ENCODE data around the gene CTCF.

DNA sequence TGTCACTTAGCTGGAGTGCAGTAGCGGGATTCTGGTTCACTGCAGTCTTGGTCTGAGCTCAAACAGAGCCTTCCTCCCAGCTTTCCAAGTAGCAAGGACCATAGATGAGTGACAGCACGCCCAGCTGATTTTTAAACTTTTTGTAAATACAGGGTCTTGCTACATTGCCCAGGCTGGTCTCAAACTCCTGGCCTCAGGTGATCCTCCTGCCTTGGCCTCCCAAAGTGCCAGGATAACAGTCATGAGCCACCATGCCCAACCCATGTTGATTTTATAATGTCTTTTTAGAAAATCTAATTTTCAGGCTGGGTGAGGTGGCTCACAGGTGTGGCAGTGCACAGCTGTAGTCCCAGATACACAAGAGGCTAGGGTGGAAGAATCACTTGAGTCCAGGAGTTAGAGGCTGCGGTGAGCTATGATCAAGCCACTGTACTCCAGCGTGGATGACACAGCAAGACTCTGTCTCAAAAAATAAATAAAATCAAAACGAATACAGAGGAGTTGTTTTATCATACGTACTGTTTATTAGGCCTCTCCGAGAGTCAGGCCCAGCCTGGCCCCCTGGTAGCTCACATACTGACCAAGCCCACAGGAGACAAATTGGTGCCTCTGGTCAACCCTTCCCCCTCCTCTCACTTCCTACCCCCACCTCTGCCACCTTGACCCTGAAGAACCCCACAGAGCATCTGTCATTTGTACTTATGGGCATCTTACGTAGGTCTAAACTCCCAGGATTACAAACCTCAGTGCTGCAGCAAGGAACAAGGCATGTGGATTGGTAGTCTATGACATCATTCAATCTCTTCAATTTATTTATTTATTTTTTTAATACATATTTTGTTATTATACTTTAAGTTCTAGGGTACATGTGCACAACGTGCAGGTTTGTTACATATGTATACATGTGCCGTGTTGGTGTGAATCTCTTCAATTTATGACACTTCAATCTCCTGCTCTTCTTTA lies 117.9 kb downstream of the CTCF start:
- no peak for TF ChIP-seq CTCF (IDR thresholded peaks at IDR 0.05; ENCODE audit: extremely low read depth in 1 of 2, insufficient read depth in 1 of 2, low read depth in 1 of 2, low read length in 2 of 2)
- TF ChIP-seq POLR2A (IDR thresholded peaks at IDR 0.05; ENCODE audit: low read depth, low read length) = no peak
- no peak for TF ChIP-seq POLR2AphosphoS5 (IDR thresholded peaks at IDR 0.05; ENCODE audit: insufficient read depth, low read depth, low read length)
- TF ChIP-seq EZH2 (IDR thresholded peaks at IDR 0.05; ENCODE audit: borderline replicate concordance, low read depth, low read length, severe bottlenecking) = no peak
- TF ChIP-seq MAX (IDR thresholded peaks at IDR 0.05; ENCODE audit: insufficient read depth, insufficient read length) = no peak
- TF ChIP-seq MYC (IDR thresholded peaks at IDR 0.05; ENCODE audit: low read depth, low read length) = no peak
- TF ChIP-seq JUN (IDR thresholded peaks at IDR 0.05; ENCODE audit: borderline replicate concordance, insufficient read depth, insufficient read length, low read depth) = no peak
- no peak for TF ChIP-seq GATA2 (IDR thresholded peaks at IDR 0.05; ENCODE audit: insufficient read depth, insufficient read length, low read depth, low read length)
- no peak for TF ChIP-seq FOS (IDR thresholded peaks at IDR 0.05; ENCODE audit: borderline replicate concordance, insufficient read depth, low read length)

Measured in endothelial cell of umbilical vein (primary cell).